Right ventricle myocardium inferior (tissue), 1 donor: ENCODE measurements around the gene RGS9. TPM values are rescaled to one million over a fixed set of nuclear protein-coding genes. Genes with fewer than 3 reads are reported as not detected.

Source experiments
- ATAC-seq: fragments of 200-7000 bp; cut with Tn5 transposase; one replicate; pipeline ENCODE4 v1.9.1; 2020; ENCODE audit warnings: mild to moderate bottlenecking, moderate library complexity
- DNase-seq: peaks from one replicate; pipeline ENCODE4 v3.0.0; 2021; ENCODE audit errors: missing footprints
- intact Hi-C: fragments of 100-400 bp; cut with DNase I; formaldehyde crosslinking; loops from one replicate; pipeline ENCODE4 v1.11.0; 2022
- total RNA-seq: library from RNA; stranded (reverse); fragmentation: NEBNext Ultra II Directional; extraction: Animal tissue kit (Norgen Biotek cat#: 25700); gene quantifications from one replicate; pipeline ENCODE4 v1.2.1, GENCODE V29; 2021
- donor health status: DM: no; HTN: yes; CAD: no; lungs with severe emphysema.

The RGS9 gene
- total RNA-seq, 1 donor from 2014 or later: 2.8 TPM

GRCh38 chr17:65143889-65144604 lies 6.9 kb downstream of the RGS9 start:
- ATAC-seq (no peak), DNase-seq (no peak)
- intact Hi-C loops: no loop called here

GRCh38 chr17:65145743-65146142 lies 8.6 kb downstream of the RGS9 start:
- intact Hi-C loops: no loop called here
- no peak for ATAC-seq
- DNase-seq: no peak

GRCh38 chr17:65147955-65148354 lies 10.8 kb downstream of the RGS9 start:
- intact Hi-C loops: no loop called here
- no peak for DNase-seq
- ATAC-seq: no peak

DNA sequence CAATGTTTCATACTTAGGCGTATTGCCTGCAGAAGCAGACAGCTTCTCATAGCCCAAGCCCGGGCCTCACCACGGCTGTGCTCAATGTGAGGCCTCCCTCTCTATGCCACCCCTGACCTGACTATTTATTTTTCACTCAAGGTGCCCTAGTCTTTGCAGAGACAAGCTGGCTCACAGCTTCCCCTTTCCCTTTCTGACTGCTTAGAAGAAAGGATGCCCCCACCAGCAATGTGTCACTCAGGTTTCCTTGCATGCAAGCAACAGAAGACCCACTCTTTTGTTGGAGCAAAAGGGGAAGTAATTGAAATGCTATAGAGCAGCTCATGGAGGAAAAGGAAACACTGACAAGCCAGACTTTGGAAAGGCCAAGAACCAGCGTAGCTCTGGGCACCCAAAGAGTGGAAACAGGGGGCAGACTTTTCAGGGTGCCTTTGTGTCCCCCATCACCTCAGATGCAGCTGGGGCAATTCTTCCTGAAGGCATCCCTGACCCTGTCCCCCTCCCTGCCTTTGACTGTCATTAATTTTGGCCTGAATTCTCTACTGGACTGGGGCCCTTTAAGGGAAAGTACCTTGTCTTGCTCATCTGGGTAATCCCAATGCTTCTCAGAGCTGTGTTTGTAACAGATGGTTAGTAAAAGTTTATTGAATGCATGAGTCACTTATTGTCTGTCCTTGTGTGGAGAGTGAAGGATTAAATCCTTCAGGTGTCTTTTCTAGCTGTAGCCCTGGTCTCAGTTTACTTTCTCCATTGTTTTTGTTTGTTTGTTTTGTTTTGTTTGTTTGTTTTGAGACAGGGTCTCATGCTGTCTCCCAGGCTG lies 17.8 kb downstream of the RGS9 start:
- intact Hi-C loops: no loop called here
- DNase-seq: no peak
- ATAC-seq: no peak

DNA sequence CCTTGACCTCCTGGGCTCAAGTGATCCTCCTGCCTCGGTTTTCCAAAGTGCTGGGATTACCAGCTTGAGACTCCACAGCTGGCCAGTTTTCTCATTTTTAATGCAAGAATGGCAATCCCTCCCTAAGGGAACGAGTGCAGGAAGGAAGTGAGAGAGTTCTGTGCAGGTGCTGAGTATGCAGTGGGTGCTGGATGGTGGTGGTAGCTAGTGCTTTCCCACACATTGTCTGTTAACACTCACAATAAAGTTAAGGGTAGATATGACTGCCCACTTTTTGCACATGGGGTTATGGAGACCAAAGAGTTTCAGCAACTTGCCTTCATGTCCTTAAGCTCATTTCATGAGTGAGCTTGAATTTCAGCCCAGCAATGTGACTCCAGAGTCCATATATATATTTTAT lies 18.5 kb downstream of the RGS9 start:
- ATAC-seq: no peak
- DNase-seq: no peak
- intact Hi-C loops: no loop called here

DNA sequence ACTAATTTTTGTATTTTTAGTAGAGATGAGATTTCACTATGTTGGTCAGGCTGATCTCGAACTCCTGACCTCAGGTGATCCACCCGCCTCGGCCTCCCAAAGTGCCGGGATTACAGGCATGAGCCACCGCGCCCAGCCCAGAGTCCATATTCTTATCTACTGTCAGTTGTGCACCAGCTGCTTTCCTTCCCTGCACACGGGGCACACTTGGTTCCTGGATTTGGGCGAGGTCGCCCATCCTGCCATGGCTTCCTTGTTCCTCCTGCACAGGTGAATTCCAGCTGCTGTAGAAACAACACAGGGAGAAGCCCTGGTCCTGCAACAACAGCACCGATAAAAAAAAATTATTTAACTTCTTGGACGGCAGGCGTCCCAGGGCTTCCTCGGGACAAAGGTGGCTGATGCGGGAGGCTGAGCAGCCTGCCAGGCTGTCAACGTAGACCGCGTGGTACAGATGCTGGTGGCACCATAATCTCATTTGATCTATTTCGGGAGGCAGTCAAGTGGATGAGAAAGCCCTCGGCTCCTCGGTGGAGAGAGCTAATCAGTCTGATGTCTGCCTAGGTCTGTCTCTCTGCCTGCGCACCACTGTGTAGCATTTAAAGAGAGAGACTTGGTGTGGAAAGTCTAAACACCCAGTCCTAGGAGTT lies 19.1 kb downstream of the RGS9 start:
- DNase-seq: no peak

GRCh38 chr17:65156835-65157565 lies 19.8 kb downstream of the RGS9 start:
- intact Hi-C loops: no loop called here
- ATAC-seq (no peak), DNase-seq (no peak)

More for the DNA sequence above, 19.1 kb downstream of the RGS9 start:
- intact Hi-C loops: no loop called here
- ATAC-seq: peak; percentile 42

- intact Hi-C loops: no loop called here
- no peak for DNase-seq
These were observed 20.9 kb downstream of the RGS9 start for GRCh38 chr17:65158041-65158440.

GRCh38 chr17:65158622-65159021 lies 21.5 kb downstream of the RGS9 start:
- intact Hi-C loops: no loop called here
- ATAC-seq (no peak), DNase-seq (no peak)

More at GRCh38 chr17:65158041-65158440, 20.9 kb downstream of the RGS9 start:
- ATAC-seq: no peak

DNA sequence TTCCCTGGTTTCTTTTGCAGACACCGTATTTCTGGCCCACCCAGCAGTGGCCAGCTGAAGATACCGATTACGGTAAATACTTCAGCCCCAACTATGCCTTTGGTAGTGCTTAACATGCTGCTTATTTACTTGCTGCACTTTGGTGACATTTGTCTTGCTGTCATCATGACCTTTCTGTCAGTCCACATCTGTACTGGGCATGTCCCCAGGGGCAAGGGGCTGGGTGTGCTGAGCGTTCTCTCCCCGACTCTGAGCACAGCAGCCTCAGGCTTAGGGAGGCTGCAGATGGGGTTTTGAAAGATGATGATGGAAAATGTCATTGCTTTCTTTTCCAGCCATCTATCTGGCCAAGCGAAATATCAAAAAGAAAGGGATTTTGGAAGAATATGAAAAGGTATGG lies 23.3 kb downstream of the RGS9 start:
- DNase-seq (no peak), ATAC-seq (no peak)
- intact Hi-C loops: no loop called here

DNA sequence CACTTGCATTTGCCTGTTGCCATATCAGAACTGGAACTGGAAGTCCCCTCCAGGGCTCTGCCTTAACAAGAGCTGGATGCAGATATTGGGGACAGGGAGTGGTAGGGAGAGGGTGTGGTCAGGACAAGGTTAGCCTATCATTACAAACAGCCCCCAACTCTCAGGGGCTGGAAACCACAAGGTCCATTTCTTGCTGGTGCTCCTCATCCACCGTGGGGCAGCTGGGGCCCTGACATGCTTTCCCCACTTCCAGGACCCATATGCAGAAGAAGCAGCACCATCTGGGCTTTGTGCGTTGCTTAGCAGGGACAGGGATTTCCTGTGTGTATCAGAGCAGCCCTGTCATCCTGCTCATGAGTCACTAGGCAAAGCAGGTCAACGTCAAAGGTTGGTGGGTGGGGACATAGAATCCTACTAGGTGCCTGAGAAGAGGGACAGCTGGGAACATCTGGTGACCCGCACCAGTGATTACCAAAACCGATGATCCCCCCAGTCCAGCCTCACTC lies 26.9 kb downstream of the RGS9 start:
- DNase-seq (no peak), ATAC-seq (no peak)
- intact Hi-C loops: no loop called here

DNA sequence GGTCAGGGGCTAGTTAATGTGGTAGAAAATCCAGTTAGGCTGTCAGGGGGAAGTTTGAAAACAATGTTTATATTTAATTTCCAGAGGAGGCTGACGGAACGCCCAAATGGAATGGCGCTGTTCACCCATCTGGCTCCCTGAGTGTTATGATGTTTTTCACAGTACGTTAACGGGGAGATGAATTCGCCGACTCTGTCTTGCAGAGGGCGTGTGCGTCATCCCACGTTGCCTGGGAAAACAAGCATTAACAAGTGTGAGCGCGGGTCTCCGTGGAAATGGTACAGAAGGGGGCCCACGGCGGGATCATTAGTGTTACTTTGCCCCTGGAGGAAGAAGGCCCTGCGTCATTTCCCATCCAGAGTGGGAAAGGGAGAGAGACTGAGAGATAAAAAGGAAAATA lies 29.6 kb downstream of the RGS9 start:
- intact Hi-C loops: no loop called here
- DNase-seq (no peak), ATAC-seq (no peak)

GRCh38 chr17:65167566-65167965 lies 30.4 kb downstream of the RGS9 start:
- no peak for ATAC-seq
- no peak for DNase-seq
- intact Hi-C loops: no loop called here

DNA sequence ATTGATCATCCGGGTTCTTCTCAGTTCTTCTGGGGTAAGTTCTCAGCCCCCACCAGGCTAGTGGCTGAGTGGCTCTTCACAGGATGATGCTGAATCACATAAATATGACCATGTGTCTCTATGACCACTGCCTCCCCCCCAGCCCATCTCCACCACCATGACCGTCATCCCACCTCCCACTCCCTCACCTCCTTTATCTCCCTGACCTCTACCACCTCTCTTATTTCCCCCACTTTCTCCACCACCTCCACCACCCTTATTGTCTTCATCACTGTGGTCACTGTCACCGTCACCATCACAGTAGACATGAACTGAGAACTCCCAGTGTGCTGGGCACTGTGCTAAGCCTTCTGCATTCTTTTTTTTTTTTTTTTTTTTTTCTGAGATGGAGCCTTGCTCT lies 32.5 kb downstream of the RGS9 start:
- DNase-seq (no peak), ATAC-seq (no peak)
- intact Hi-C loops: no loop called here

DNA sequence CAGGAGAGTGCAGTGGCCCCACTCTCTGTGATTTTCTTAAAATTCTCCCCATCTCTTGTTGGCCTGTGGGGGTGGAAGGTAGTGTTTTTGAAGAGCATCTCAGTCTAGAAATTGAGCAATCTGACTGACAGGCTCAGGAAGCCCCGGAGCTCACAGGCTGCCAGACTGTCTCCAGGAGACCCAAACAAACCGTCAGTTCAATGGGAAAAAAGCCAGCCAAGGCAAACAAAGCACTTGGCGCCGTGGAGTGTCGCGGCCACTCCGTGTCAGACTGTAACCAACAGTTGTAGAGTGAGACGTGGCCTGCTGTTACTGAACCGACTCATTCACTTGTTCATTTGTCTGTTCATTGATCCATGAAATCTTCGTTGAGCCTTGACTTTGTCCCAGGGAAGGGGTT lies 33.7 kb downstream of the RGS9 start:
- ATAC-seq (peak; percentile 85), DNase-seq (no peak)
- intact Hi-C loops: no loop called here

- intact Hi-C loops: no loop called here
- ATAC-seq (no peak), DNase-seq (no peak)
These were observed 34.6 kb downstream of the RGS9 start for GRCh38 chr17:65171752-65172151.

- DNase-seq: no peak
- ATAC-seq: no peak
- intact Hi-C loops: no loop called here
These were observed 35.4 kb downstream of the RGS9 start for GRCh38 chr17:65172496-65173136.

GRCh38 chr17:65173284-65173793 lies 36.2 kb downstream of the RGS9 start:
- ATAC-seq: peak; percentile 40
- intact Hi-C loops: no loop called here
- DNase-seq: no peak
